ENCODE results near the gene KCNT2. TPM values are rescaled to one million over a fixed set of nuclear protein-coding genes. Genes with fewer than 3 reads are reported as not detected.

KCNT2 gene
- total RNA-seq, 1 donor from 2014 or later, result 29.8 TPM

- H3K4me3 ChIP-seq, result no peak overlapping the region
- no peak overlapping the region for H2AFZ ChIP-seq (replicated peaks)
- TF ChIP-seq EZH2phosphoT487 (IDR thresholded peaks at IDR 0.05) (no peak), EZH2 (IDR thresholded peaks at IDR 0.05) (no peak), CTCF (IDR thresholded peaks at IDR 0.05) (no peak)
- peaks cover 21% of the 10 kb centered on the region for H3K9me3 ChIP-seq (ENCODE audit: low read depth)
- Mint-ChIP-seq H3K27me3 (ENCODE audit: insufficient read depth, low read depth) (no peaks in the 10 kb centered on the region), H3K4me3 (no peak overlapping the region), H3K4me1 (no peaks in the 10 kb centered on the region), H3K9me3 (peaks cover 35% of the 10 kb centered on the region), H3K27ac (no peak overlapping the region), H3K36me3 (peaks cover 21% of the 10 kb centered on the region)
- no peaks in the 10 kb centered on the region for H3K27me3 ChIP-seq
- no peaks in the 10 kb centered on the region for H4K20me1 ChIP-seq (ENCODE audit: low read depth)
- H3F3A ChIP-seq (ENCODE audit: low read depth), result no peaks in the 10 kb centered on the region
- no peak for DNase-seq (ENCODE audit: low spot score)
- H3K79me2 ChIP-seq (ENCODE audit: low read depth), result peaks cover 93% of the 10 kb centered on the region
- H3K27ac ChIP-seq, result no peak overlapping the region
- H3K9ac ChIP-seq, result no peak overlapping the region
- H3K4me1 ChIP-seq, result no peaks in the 10 kb centered on the region
- H3K36me3 ChIP-seq, result peaks cover 3% of the 10 kb centered on the region
- no peak overlapping the region for H3K4me2 ChIP-seq
These were observed 50.4 kb downstream of the KCNT2 start for GRCh38 chr1:196557797-196558196.

GRCh38 chr1:196550731-196551130 is 57.5 kb downstream of the KCNT2 start:
- no peak overlapping the region for H3K9ac ChIP-seq
- no peaks in the 10 kb centered on the region for H3F3A ChIP-seq (ENCODE audit: low read depth)
- Mint-ChIP-seq H3K4me1 (no peaks in the 10 kb centered on the region), H3K4me3 (no peak overlapping the region), H3K27ac (no peak overlapping the region), H3K27me3 (ENCODE audit: insufficient read depth, low read depth) (no peaks in the 10 kb centered on the region), H3K9me3 (peaks cover 24% of the 10 kb centered on the region), H3K36me3 (peaks cover 10% of the 10 kb centered on the region)
- peaks cover 17% of the 10 kb centered on the region for H3K9me3 ChIP-seq (ENCODE audit: low read depth)
- H2AFZ ChIP-seq (replicated peaks), result no peak overlapping the region
- TF ChIP-seq EZH2 (IDR thresholded peaks at IDR 0.05) (no peak), CTCF (IDR thresholded peaks at IDR 0.05) (no peak), EZH2phosphoT487 (IDR thresholded peaks at IDR 0.05) (no peak)
- H3K27ac ChIP-seq, result no peak overlapping the region
- DNase-seq (ENCODE audit: low spot score), result no peak
- no peaks in the 10 kb centered on the region for H3K27me3 ChIP-seq
- H3K4me1 ChIP-seq, result no peaks in the 10 kb centered on the region
- H3K4me3 ChIP-seq, result no peak overlapping the region
- peaks cover 92% of the 10 kb centered on the region for H3K79me2 ChIP-seq (ENCODE audit: low read depth)
- H3K4me2 ChIP-seq, result no peak overlapping the region
- H4K20me1 ChIP-seq (ENCODE audit: low read depth), result no peaks in the 10 kb centered on the region
- H3K36me3 ChIP-seq, result no peaks in the 10 kb centered on the region

GRCh38 chr1:196546272-196547111 is 61.7 kb downstream of the KCNT2 start:
- no peak overlapping the region for H3K27ac ChIP-seq
- H3K4me3 ChIP-seq, result no peak overlapping the region
- no peak overlapping the region for H3K9ac ChIP-seq
- H3K4me1 Mint-ChIP-seq, result peaks cover 4% of the 10 kb centered on the region
- no peaks in the 10 kb centered on the region for H3K4me1 ChIP-seq
- H4K20me1 ChIP-seq (ENCODE audit: low read depth), result peaks cover 5% of the 10 kb centered on the region
- peaks cover 86% of the 10 kb centered on the region for H3K79me2 ChIP-seq (ENCODE audit: low read depth)
- DNase-seq (ENCODE audit: low spot score), result no peak
- peaks cover 1% of the 10 kb centered on the region for H3K36me3 Mint-ChIP-seq
- no peak for TF ChIP-seq CTCF (IDR thresholded peaks at IDR 0.05)
- TF ChIP-seq EZH2 (IDR thresholded peaks at IDR 0.05), result no peak
- no peak for TF ChIP-seq EZH2phosphoT487 (IDR thresholded peaks at IDR 0.05)
- no peak overlapping the region for H2AFZ ChIP-seq (replicated peaks)
- H3K4me3 Mint-ChIP-seq, result no peak overlapping the region
- H3K9me3 Mint-ChIP-seq, result peaks cover 5% of the 10 kb centered on the region
- H3K36me3 ChIP-seq, result no peaks in the 10 kb centered on the region
- H3K9me3 ChIP-seq (ENCODE audit: low read depth), result no peaks in the 10 kb centered on the region
- H3K27ac Mint-ChIP-seq, result no peak overlapping the region
- no peaks in the 10 kb centered on the region for H3K27me3 Mint-ChIP-seq (ENCODE audit: insufficient read depth, low read depth)
- no peak overlapping the region for H3K4me2 ChIP-seq
- no peaks in the 10 kb centered on the region for H3K27me3 ChIP-seq
- no peaks in the 10 kb centered on the region for H3F3A ChIP-seq (ENCODE audit: low read depth)

All from neural progenitor cell (in vitro differentiated cells).